Epithelial cell of proximal tubule (primary cell): ENCODE data around the gene ANKFN1. TPM values are rescaled to one million over a fixed set of nuclear protein-coding genes. Genes with fewer than 3 reads are reported as not detected.

Experiments used
- DNase-seq: peaks from one replicate; pipeline ENCODE4 v3.0.0-alpha.2; 2011; ENCODE audit warnings: low read depth
- H3K4me3 ChIP-seq: 2 replicates; pipeline ENCODE4 v1.5.1; 2011; ENCODE audit warnings: low read depth, mild to moderate bottlenecking, low read length
- CTCF ChIP-seq: conservative IDR thresholded peaks from 2 replicates; pipeline ENCODE4 v1.5.1; 2012; ENCODE audit warnings: low read depth, mild to moderate bottlenecking, low read length
- total RNA-seq: library from RNA; depleted of rRNA; stranded (reverse); fragments of >200 nt; gene quantifications from 2 replicates; pipeline ENCODE4 v1.2.3, GENCODE V29; 2015

Gene ANKFN1
- total RNA-seq, 1 donor from 2014 or later: not detected

- no peak for DNase-seq
- no peak overlapping the region for H3K4me3 ChIP-seq
- TF ChIP-seq CTCF: no peak
These were observed 327.2 kb downstream of the ANKFN1 start for GRCh38 chr17:56480501-56480900.

- H3K4me3 ChIP-seq: no peak overlapping the region
- TF ChIP-seq CTCF: no peak
- DNase-seq: no peak
These were observed 328.4 kb downstream of the ANKFN1 start for GRCh38 chr17:56481659-56482058.

GRCh38 chr17:56482229-56482628, 329.0 kb downstream of the ANKFN1 start:
- no peak for TF ChIP-seq CTCF
- H3K4me3 ChIP-seq: no peak overlapping the region
- DNase-seq: no peak

- DNase-seq: no peak
- TF ChIP-seq CTCF: no peak
These were observed 333.5 kb downstream of the ANKFN1 start for GRCh38 chr17:56486732-56487131.

GRCh38 chr17:56488800-56489199, 335.5 kb downstream of the ANKFN1 start:
- no peak overlapping the region for H3K4me3 ChIP-seq
- TF ChIP-seq CTCF: no peak
- no peak for DNase-seq

More at GRCh38 chr17:56486732-56487131, 333.5 kb downstream of the ANKFN1 start:
- H3K4me3 ChIP-seq: no peak overlapping the region

- no peak for DNase-seq
- TF ChIP-seq CTCF: no peak
- H3K4me3 ChIP-seq: no peak overlapping the region
These were observed 336.7 kb downstream of the ANKFN1 start for GRCh38 chr17:56489980-56490379.

GRCh38 chr17:56495556-56495955, 342.3 kb downstream of the ANKFN1 start:
- H3K4me3 ChIP-seq: no peak overlapping the region
- no peak for TF ChIP-seq CTCF
- no peak for DNase-seq
